HG02623 (cell line): Measurements from ENCODE around the gene ZNF808.
"Not testable (repeated sequence)": the region's sequence is repeated elsewhere in the genome, so short reads cannot be mapped to it uniquely, and the experiment has no call there.

ENCODE experiments used
- ATAC-seq: cut with Tn5 transposase; IDR thresholded peaks from one replicate; pipeline ENCODE4 v1.9.1; 2021; ENCODE audit warnings: moderate library complexity; ENCODE audit not compliant: unreplicated experiment

The ZNF808 gene

DNA sequence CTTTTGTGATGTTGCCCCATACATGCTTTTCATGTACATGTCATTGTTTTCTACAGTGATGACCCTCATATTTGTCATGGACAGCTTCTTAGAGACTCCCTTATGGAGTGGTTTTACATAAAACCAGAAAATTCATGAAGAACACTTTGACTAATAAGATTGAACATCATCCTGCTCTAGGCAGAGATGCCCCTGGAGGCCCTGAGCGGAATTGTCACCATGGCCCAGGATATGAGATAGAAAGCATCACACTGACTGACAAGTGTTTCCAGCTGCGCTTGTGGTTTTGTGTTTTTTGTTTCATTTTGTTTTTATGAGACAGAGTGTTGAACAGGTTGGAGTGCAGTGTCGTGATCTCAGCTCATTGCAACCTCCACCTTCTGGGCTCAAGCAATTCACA is 64.8 kb downstream of the ZNF808 start:
- ATAC-seq: no peak

DNA sequence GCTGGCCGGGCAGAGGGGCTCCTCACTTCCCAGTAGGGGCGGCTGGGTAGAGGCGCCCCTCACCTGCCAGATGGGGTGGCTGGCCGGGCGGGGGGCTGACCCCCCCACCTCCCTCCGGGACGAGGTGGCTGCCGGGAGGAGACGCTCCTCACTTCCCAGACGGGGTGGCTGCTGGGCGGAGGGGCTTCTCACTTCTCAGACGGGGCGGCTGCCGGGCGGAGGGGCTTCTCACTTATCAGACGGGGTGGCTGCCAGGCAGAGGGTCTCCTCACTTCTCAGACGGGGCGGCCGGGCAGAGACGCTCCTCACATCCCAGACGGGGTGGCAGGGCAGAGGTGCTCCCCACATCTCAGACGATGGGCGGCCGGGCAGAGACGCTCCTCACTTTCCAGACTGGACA is 66.0 kb downstream of the ZNF808 start:
- ATAC-seq: not testable (repeated sequence)

DNA sequence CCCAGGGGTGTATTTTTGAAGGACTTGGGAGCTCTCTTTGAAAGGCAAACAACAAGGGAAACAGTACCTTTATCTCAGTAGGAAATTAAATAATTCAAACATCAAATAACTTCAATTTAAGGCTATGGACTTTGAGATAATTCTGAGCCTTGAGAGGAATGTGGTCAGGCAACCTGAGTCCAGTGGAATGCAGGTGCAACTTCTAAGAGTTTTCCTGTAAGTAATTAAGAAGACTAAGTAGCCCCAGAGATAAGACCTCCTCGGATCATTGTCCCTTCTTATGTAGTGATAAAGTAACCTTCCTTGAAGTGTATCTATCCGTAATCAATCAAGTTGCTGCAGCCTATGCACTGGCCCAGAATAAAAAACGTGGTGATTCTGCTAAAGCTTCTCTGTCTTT is 71.8 kb downstream of the ZNF808 start:
- no peak for ATAC-seq

DNA sequence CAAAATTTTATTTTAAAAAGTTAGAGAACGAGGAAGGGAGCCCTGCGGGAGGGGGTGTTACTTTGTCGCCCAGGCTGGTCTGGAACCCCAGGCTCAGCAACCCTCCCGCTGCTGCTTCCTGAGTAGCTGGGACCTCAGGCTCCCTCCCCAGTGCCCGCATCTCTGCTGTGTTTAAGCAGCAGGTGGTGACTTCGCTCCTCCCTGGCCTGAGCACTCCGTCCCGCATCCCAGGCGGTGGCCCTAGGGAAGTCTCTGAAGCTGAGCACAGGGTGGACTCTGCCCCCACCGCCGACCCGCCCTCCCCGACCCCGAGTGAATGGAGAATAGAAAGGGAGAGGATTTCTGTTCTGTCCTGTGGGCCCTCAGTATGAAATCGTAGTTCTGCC is 73.2 kb downstream of the ZNF808 start:
- peak; percentile 5 for ATAC-seq

DNA sequence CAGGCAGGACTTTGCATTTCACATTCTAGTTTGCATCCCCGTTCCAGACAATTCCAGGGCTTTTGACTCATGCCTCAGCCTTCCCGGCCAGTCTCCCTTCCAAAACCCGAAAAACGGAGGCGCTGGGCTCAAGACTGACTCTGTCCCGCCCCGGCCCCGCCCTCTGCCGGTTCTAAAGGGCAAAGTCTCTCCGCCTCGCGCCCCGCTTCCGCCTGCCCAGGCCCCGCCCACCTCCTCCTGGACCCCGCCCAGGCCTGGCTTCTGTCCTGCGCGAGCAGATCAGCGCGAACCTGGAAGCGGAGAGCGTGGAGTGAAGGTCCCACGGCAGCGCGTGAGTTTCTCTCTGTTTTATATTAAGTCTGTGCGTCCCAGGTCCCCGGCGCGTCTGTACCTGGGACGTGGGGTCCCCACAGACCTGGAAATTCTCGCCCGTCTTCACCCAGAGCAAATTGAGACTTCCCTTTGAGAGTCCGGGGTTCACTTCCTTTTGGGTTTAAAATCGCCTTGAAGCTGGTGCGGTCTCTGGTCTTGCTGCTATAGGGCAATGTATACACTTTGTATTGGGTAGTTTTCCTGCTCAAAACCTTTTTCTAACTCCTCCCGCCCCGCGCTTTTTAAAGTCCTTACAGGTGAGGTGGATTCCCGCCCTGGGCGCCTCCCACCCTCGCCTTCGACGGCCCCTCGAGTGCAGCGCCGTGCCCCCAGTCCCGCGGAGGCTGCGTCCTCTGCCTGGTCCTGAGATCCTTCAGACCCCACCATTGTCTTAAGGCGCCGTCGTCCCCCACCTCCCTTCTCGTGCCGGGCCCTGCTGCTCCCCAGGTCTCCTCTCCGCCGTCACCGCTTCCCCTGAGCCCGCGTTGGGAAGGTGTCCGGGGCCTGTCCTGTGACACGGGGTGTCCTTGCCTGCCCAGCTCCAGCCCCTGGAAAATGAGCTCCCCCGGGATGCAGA is 73.8 kb downstream of the ZNF808 start:
- peak; percentile 82 for ATAC-seq

GRCh38 chr19:52601974-52602366 is 74.5 kb downstream of the ZNF808 start:
- not testable (repeated sequence) for ATAC-seq

GRCh38 chr19:52602941-52603340 is 75.5 kb downstream of the ZNF808 start:
- ATAC-seq: no peak

- no peak for ATAC-seq
Observed at GRCh38 chr19:52603558-52604207, 76.2 kb downstream of the ZNF808 start.
